ENCODE measurements around the gene NR3C2. TPM values are rescaled to one million over a fixed set of nuclear protein-coding genes. Genes with fewer than 3 reads are reported as not detected.

The NR3C2 gene
- total RNA-seq (10 to 100 TPM; 41.0 to 42.5 TPM), total RNA-seq (31.6 to 56.5 reads per million in 2 donors)

- DNase-seq: peak; percentile 89 to 95 (median 94)
- no peaks in the 10 kb centered on the region for H3K27me3 Mint-ChIP-seq
- peak within 1 kb of the TSS; percentile 98 for H3K4me3 Mint-ChIP-seq
- no peaks in the 10 kb centered on the region for H3K9me3 ChIP-seq (ENCODE audit: control insufficient read depth, low read length, poor library complexity, severe bottlenecking)
- H3K4me1 Mint-ChIP-seq: peaks cover 44% of the 10 kb centered on the region
- ATAC-seq: peak; percentile 85
- H3K36me3 Mint-ChIP-seq (ENCODE audit: low read depth): no peaks in the 10 kb centered on the region
- H3K27ac Mint-ChIP-seq: peak within 1 kb of the TSS; percentile 100
These were observed at the start of gene NR3C2 for GRCh38 chr4:148441986-148442831. Gene NR3C2 (minus strand): TSS chr4:148442414.

DNA sequence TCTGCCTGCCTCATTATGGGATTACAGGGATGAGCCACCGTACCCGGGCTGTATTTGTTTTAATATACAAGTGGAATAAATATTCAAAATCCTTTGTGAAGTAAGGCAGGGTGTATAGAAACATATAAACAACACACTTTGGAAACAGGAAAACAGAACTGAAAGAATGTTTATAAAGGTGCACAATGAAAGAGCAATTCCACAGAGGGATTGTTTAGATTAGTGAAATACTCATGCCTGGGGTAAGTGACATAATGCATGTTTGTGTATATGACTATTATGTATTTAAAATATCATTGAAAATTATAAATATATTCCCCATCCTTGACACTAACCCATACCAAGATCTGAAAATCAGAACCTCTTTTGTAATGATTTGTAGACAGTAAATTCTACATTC lies 45.0 kb upstream of the NR3C2 start:
- H3K36me3 Mint-ChIP-seq (ENCODE audit: low read depth): no peaks in the 10 kb centered on the region
- H3K9me3 ChIP-seq (ENCODE audit: control insufficient read depth, low read length, poor library complexity, severe bottlenecking): no peaks in the 10 kb centered on the region
- H3K4me1 Mint-ChIP-seq: no peaks in the 10 kb centered on the region
- H3K27ac Mint-ChIP-seq: no peak overlapping the region
- H3K4me3 Mint-ChIP-seq: no peak overlapping the region
- ATAC-seq: no peak
- no peaks in the 10 kb centered on the region for H3K27me3 Mint-ChIP-seq
- DNase-seq: no peak

DNA sequence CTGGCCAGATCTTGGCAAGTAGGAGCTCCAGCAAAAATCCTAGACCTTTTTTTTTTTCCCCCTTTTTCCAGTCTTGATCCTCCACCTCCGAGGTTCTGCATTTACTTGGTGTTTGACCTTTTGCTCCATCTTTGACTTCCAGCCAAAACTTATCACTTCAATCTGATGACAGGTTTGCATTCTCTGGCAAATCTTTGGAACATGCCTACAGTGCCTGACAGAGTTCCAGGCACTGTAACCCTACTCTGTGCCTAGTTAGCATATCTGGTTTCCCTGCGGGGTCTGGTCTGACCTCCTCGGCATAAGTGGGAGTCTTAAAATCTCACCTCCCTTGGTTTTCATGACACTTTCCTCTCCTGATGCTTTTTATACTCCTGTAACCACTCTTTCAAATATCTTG lies 39.4 kb upstream of the NR3C2 start:
- Mint-ChIP-seq H3K4me1 (no peaks in the 10 kb centered on the region), H3K36me3 (ENCODE audit: low read depth) (no peaks in the 10 kb centered on the region), H3K27ac (no peak overlapping the region), H3K27me3 (no peaks in the 10 kb centered on the region), H3K4me3 (no peak overlapping the region)
- ATAC-seq (no peak), DNase-seq (no peak)
- H3K9me3 ChIP-seq (ENCODE audit: control insufficient read depth, low read length, poor library complexity, severe bottlenecking): no peaks in the 10 kb centered on the region

DNA sequence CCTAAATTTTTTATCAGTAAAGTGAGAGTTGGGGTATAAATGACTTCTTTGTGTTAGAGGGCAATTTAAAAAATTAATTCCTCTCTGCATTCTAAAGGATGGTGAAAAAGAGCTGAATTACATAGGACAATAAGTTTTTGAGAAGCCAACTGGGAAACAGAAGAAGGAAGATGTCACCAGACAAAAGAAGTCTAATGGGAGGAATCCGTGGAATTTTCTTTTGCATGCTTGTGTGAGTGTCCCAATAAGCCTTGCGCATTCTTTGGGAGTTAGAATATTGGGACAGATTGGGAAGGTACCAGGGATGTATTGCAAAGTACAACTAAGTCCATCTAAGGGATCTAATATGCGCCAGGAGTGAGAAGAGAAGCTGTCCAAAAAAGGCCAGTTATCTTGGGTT lies 35.1 kb upstream of the NR3C2 start:
- Mint-ChIP-seq H3K4me1 (no peaks in the 10 kb centered on the region), H3K27ac (no peak overlapping the region), H3K4me3 (no peak overlapping the region), H3K36me3 (ENCODE audit: low read depth) (no peaks in the 10 kb centered on the region), H3K27me3 (no peaks in the 10 kb centered on the region)
- no peaks in the 10 kb centered on the region for H3K9me3 ChIP-seq (ENCODE audit: control insufficient read depth, low read length, poor library complexity, severe bottlenecking)
- DNase-seq: no peak
- no peak for ATAC-seq

DNA sequence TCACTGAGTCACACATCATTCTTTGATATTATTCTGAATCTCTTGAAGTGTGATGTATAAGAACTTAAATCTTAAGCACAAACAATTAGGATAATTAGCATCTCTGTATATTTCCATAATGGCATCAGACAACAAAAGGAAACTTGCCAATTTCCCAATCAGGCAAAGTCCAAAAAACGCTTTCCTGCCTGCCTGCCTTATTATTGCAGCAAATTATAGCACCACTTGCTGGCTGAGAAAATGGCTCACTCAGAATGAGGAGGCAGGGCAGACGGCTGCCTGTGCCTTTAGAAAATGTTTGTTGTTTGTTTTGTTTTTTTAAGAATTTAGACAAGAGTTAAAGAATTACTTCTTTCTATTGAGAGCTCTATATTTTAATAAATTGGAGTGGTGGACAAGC lies 27.7 kb upstream of the NR3C2 start:
- ATAC-seq (no peak), DNase-seq (no peak)
- no peak overlapping the region for H3K27ac Mint-ChIP-seq
- no peaks in the 10 kb centered on the region for H3K4me1 Mint-ChIP-seq
- no peaks in the 10 kb centered on the region for H3K9me3 ChIP-seq (ENCODE audit: control insufficient read depth, low read length, poor library complexity, severe bottlenecking)
- H3K36me3 Mint-ChIP-seq (ENCODE audit: low read depth): peaks cover 2% of the 10 kb centered on the region
- H3K27me3 Mint-ChIP-seq: no peaks in the 10 kb centered on the region
- no peak overlapping the region for H3K4me3 Mint-ChIP-seq

GRCh38 chr4:148454835-148455234 lies 12.6 kb upstream of the NR3C2 start:
- Mint-ChIP-seq H3K27me3 (peaks cover 8% of the 10 kb centered on the region), H3K27ac (no peak overlapping the region), H3K4me3 (no peak overlapping the region), H3K4me1 (no peaks in the 10 kb centered on the region), H3K36me3 (ENCODE audit: low read depth) (no peaks in the 10 kb centered on the region)
- no peaks in the 10 kb centered on the region for H3K9me3 ChIP-seq (ENCODE audit: control insufficient read depth, low read length, poor library complexity, severe bottlenecking)
- ATAC-seq (no peak), DNase-seq (no peak)

DNA sequence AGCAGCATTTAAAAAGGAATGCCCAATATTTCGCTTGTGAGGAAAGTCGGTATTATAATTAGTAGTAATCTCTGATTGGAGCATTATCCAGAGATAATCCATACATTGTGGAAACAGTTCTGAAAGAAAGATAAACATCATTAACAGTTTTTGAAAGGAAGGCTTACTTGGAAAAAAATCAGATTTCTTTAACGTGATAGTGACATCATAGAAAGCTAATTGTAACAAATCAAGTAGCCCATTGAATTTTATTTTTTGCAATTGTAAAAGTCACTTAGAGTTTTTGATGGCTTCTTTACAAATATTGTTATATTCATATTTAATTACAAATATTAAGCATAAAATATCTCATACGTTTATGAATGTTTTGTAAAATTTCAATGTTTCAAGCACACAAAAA lies 11.6 kb upstream of the NR3C2 start:
- Mint-ChIP-seq H3K4me1 (no peaks in the 10 kb centered on the region), H3K36me3 (ENCODE audit: low read depth) (no peaks in the 10 kb centered on the region), H3K4me3 (no peak overlapping the region), H3K27ac (no peak overlapping the region), H3K27me3 (peaks cover 8% of the 10 kb centered on the region)
- no peaks in the 10 kb centered on the region for H3K9me3 ChIP-seq (ENCODE audit: control insufficient read depth, low read length, poor library complexity, severe bottlenecking)
- no peak for ATAC-seq
- no peak for DNase-seq

GRCh38 chr4:148452970-148453369 lies 10.8 kb upstream of the NR3C2 start:
- Mint-ChIP-seq H3K36me3 (ENCODE audit: low read depth) (no peaks in the 10 kb centered on the region), H3K4me3 (no peak overlapping the region), H3K4me1 (no peaks in the 10 kb centered on the region), H3K27ac (no peak overlapping the region), H3K27me3 (peaks cover 8% of the 10 kb centered on the region)
- ATAC-seq (no peak), DNase-seq (no peak)
- H3K9me3 ChIP-seq (ENCODE audit: control insufficient read depth, low read length, poor library complexity, severe bottlenecking): no peaks in the 10 kb centered on the region

DNA sequence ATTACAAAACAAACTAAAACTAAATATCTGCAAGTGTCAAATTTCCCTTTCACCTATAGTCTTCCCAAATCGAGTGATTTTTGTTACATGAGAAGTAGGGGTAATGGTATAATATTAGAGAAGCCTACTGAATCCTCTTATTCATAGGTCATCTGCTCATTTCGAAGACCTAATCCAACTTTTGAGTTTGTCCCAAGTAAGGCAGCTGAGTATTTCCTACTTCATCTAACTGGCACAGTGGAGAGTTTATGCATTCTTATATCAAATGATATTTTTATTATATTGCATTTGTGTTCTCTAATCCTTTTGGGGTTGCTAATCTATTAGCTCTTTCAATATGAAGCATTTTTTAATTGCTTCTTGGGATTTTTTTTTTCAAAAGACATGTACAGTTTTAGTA lies 7.7 kb upstream of the NR3C2 start:
- no peak for DNase-seq
- no peak for ATAC-seq
- peaks cover 16% of the 10 kb centered on the region for H3K4me1 Mint-ChIP-seq
- no peak overlapping the region for H3K4me3 Mint-ChIP-seq
- no peak overlapping the region for H3K27ac Mint-ChIP-seq
- H3K36me3 Mint-ChIP-seq (ENCODE audit: low read depth): no peaks in the 10 kb centered on the region
- H3K27me3 Mint-ChIP-seq: no peaks in the 10 kb centered on the region
- H3K9me3 ChIP-seq (ENCODE audit: control insufficient read depth, low read length, poor library complexity, severe bottlenecking): no peaks in the 10 kb centered on the region

- no peaks in the 10 kb centered on the region for H3K9me3 ChIP-seq (ENCODE audit: control insufficient read depth, low read length, poor library complexity, severe bottlenecking)
- Mint-ChIP-seq H3K36me3 (ENCODE audit: low read depth) (no peaks in the 10 kb centered on the region), H3K27me3 (no peaks in the 10 kb centered on the region), H3K27ac (peak overlapping the region; percentile 90), H3K4me3 (no peak overlapping the region), H3K4me1 (peaks cover 16% of the 10 kb centered on the region)
- DNase-seq (no peak), ATAC-seq (no peak)
These were observed 5.9 kb upstream of the NR3C2 start for GRCh38 chr4:148448141-148448540.

DNA sequence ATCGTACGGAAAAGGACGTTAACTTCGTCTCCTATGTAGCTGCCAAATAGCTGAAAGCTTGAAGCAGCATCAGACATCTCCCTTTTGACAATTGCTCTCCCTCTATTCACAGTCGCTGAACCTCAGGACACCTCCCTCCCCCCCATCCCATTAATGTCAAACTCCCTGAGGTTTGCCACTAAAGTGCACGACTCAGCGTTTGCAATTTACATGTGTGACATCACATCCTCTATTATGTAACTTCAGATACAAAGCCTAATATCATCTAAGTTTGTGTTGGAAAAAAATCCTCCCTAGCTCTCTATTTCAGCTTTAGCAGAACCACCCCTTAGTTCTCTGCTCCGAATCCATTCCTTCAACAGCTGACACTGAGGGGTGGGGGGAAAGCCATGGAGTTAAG lies 5.5 kb upstream of the NR3C2 start:
- peaks cover 17% of the 10 kb centered on the region for H3K4me1 Mint-ChIP-seq
- H3K27ac Mint-ChIP-seq: peak overlapping the region; percentile 90
- H3K4me3 Mint-ChIP-seq: no peak overlapping the region
- no peaks in the 10 kb centered on the region for H3K36me3 Mint-ChIP-seq (ENCODE audit: low read depth)
- no peaks in the 10 kb centered on the region for H3K9me3 ChIP-seq (ENCODE audit: control insufficient read depth, low read length, poor library complexity, severe bottlenecking)
- ATAC-seq: no peak
- no peaks in the 10 kb centered on the region for H3K27me3 Mint-ChIP-seq
- DNase-seq: peak in 1 of 3 donors; percentile 16

DNA sequence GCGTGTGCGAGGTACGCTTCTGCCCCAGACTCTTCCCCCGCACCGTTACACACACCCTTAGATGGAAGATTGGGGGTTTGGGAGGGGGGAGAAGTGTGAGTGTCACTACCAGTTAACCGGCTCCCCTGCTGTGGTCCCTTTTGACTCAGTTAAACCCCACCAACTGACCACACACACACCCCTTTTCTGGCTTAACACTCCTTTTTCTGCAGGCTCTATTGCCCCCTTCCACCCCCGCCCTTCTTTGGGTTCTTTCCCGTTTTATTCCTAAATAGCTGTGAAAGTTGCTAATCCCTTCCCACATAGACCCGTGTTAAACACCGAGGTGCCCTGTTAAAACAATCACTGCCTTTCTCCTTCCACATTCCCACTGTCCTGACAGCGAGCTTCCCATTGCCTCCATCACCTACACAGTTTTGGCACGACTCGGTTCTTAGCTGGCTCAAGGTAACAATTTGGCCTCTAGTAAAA lies 3.7 kb upstream of the NR3C2 start:
- peak overlapping the region; percentile 90 for H3K27ac Mint-ChIP-seq

DNA sequence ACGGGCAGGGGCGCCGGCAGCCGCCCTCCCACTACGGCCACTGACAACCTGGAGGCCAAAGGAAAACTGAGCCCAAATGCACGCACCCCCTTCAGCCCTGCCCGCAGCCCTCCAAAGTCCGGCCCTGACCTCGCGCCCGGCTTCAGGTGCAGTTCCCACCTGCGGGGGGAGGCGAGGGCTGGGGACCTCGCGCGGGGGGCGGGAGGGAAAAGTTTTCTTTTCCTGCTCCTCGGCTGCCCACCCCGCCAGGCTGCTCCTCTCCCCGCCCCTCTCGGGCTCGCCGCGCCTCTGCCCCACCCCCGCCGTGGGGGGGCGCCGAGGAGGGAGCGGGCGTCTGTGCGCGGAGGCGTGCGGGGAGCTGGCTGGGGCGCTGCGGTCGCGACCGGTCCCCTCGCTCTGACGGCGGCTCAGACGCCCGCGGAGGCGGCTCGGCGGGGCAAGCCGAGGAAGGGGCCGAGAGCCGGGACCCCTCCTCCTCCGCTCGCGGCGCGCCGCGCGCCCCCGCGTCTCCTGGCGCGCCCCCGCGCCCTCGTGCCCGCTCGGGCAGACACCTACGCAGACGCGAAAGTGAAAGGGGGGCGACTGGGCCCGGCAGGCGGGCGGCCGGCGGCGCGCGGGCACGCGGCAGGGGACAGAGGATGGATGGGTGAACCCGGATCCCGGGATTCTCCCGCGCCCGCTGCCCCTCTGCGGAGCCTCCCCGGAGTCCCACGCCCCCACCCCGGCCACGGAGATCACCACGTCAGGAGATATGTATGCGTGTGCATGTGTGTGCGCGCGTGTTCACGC lies 3.1 kb upstream of the NR3C2 start:
- Mint-ChIP-seq H3K36me3 (ENCODE audit: low read depth) (no peaks in the 10 kb centered on the region), H3K4me3 (peak overlapping the region; percentile 90), H3K27ac (peak overlapping the region; percentile 90), H3K4me1 (peaks cover 30% of the 10 kb centered on the region), H3K27me3 (no peaks in the 10 kb centered on the region)
- no peaks in the 10 kb centered on the region for H3K9me3 ChIP-seq (ENCODE audit: control insufficient read depth, low read length, poor library complexity, severe bottlenecking)
- ATAC-seq (peak; percentile 39), DNase-seq (peak; percentile 73 to 77 (median 76))

More for the DNA sequence above, 3.7 kb upstream of the NR3C2 start:
- no peak for DNase-seq
- H3K9me3 ChIP-seq (ENCODE audit: control insufficient read depth, low read length, poor library complexity, severe bottlenecking): no peaks in the 10 kb centered on the region
- Mint-ChIP-seq H3K36me3 (ENCODE audit: low read depth) (no peaks in the 10 kb centered on the region), H3K27me3 (no peaks in the 10 kb centered on the region), H3K4me1 (peaks cover 29% of the 10 kb centered on the region), H3K4me3 (peak overlapping the region; percentile 90)
- ATAC-seq: no peak

All from T-helper 17 cell (primary cell).